HFF-Myc (cell line): ENCODE results near the gene ARRDC1.

ENCODE experiments used
- DNase-seq: peaks from one replicate; pipeline ENCODE4 v3.0.0-alpha.2; 2011; ENCODE audit warnings: low read depth; ENCODE audit errors: extremely low read depth
- H3K4me3 ChIP-seq: replicated peaks from 2 replicates; pipeline ENCODE4 v1.5.1; 2011; ENCODE audit warnings: low read depth, mild to moderate bottlenecking, control low read depth, low read length
- TF ChIP-seq, protein P1 (sequence below): IDR thresholded peaks from 2 replicates; pipeline ENCODE4 v1.5.1; 2012; ENCODE audit warnings: mild to moderate bottlenecking, low read depth, low read length, control low read depth; ENCODE audit errors: missing control alignments

ARRDC1 gene

DNA sequence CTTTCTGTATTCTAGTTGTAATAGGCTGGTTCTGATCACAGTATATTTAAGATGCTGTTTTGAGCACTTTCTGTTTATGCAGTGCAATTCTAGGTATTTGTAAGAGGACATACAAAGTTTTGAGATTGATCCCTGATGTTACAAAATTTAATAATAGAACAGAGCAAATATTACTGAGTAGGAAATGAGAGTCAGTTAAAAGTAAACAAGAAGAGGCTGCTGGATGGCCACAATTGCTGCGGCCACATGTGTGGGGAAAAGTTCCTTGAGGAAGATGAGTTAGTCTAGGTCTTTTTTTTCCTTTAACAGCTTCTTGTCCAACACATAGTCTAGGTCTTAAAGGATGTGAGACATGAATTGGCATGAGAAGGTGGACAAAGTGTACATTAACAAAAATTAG is 24.6 kb downstream of the ARRDC1 start:
- DNase-seq = no peak
- TF ChIP-seq, protein P1, sequence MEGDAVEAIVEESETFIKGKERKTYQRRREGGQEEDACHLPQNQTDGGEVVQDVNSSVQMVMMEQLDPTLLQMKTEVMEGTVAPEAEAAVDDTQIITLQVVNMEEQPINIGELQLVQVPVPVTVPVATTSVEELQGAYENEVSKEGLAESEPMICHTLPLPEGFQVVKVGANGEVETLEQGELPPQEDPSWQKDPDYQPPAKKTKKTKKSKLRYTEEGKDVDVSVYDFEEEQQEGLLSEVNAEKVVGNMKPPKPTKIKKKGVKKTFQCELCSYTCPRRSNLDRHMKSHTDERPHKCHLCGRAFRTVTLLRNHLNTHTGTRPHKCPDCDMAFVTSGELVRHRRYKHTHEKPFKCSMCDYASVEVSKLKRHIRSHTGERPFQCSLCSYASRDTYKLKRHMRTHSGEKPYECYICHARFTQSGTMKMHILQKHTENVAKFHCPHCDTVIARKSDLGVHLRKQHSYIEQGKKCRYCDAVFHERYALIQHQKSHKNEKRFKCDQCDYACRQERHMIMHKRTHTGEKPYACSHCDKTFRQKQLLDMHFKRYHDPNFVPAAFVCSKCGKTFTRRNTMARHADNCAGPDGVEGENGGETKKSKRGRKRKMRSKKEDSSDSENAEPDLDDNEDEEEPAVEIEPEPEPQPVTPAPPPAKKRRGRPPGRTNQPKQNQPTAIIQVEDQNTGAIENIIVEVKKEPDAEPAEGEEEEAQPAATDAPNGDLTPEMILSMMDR = no peak
- H3K4me3 ChIP-seq = no peak overlapping the region

DNA sequence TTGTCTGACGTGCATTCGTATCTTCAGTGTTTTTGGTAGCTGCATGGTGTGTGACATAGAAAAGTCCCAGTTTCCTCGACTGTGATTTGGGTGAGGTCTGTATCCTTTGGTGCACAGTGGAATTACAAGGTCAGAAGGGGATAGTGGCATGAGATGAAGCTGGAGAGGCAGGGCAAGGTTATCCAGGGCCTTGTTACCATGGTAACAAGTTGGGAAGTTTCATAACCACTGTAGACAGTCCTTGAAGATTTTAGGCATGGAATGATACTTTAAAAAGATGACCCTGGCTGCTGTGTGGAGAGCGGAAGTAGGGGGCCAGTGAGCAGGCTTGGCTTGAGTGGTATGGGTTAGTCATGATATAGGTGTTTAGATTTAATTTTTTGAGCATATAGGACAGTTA is 25.2 kb downstream of the ARRDC1 start:
- TF ChIP-seq, protein P1 = no peak
- no peak overlapping the region for H3K4me3 ChIP-seq
- no peak for DNase-seq

DNA sequence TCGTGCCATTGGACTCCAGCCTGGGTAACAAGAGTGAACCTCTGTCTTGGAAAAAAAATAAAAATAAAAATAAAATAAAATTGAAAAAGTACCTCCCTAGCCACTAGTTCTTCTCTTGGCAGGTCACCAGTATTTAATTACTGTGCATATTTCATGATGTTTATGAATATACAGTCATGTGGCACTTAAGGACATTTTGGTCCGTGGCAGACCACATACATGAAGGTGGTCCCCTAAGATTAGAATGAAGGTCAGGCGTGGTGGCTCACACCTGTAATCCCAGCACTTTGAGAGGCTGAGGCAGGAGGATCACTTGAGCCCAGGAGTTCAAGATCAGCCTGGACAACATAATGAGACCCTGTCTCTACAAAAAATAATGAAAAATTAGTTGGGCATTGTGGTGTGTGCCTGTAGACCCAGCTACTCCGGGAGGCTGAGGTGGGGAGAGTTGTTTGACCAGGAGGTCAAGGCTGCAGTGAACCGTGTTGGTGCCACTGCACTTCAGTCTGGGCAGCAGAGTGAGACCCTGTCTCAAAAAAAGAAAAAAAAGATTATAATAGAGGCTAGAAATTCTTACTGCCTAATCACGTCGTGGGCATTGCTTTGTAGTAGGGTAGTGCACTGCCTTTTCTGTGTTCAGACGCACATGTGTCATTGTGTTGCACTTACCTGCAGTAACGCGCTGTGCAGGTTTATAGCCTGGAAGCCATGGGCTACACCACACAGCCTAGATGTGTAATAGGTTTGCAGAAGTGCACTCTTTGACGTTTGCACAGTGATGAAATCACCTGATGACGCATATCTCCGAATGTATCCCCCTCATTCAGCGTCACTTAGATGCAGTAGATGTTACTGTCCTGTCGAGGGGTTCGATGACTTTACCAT is 26.1 kb downstream of the ARRDC1 start:
- no peak for DNase-seq
- no peak overlapping the region for H3K4me3 ChIP-seq
- TF ChIP-seq, protein P1 = no peak

DNA sequence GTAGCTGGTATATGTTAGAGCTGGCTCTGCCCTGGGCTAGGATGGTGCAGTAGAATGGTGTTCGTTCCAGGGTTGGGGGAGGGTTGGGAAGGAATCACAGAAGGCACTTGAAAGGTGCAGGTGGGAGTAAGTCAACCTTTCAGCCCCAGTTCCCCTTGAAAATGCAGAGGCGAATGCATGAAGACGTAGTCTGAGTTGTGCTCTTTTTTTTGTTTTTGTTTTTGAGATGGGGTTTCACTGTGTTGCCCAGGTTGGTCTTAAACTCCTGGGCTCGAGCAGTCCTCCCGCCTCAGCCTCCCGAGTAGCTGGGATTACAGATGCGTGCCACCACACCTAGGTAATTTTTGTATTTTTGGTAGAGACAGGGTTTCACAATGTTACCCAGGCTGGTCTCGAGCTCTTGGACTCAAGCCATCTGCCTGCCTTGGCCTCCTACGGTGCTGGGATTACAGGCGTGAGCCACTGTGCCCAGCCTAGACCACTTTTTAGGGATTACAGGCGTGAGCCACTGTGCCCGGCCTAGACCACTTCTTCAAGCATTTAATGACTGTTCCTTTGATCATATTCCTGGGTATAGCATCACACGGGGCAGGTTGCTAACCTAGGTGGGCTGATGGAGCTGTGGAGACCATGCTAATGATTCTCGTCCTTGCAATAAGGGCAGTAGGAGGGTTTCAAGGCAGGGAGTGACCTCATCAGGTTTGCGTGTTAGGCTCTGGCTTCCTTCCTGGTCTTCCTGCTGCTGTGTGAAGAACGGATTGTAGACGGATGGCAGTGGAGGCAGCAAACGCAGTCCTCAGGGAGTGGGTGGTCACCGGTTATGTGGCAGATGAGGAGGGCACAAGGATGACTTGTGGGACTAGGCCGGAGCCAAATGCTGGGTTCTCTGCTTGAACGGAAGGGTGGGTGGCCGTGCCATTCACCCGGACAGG is 27.0 kb downstream of the ARRDC1 start:
- no peak for DNase-seq
- H3K4me3 ChIP-seq = no peak overlapping the region
- TF ChIP-seq, protein P1 = no peak

DNA sequence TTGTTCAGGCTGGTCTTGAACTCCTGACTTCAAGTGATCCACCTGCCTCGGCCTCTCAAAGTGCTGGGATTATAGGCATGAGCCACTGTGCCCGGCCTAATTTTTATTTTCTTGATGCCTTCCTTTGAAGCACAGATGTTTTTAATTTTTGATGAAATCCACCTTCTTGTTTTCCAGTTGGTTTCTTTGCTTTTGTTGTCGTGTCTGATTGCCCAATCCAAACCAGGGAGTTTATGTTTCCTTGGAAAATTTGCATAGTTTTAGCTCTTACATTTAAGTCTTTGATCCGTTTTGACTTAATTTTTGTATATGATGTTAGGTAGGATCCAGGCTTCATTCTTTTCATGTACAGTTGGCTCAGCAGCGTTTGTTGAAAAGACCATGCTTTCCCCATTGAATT is 28.5 kb downstream of the ARRDC1 start:
- no peak for DNase-seq
- TF ChIP-seq, protein P1 = no peak
- H3K4me3 ChIP-seq = no peak overlapping the region

DNA sequence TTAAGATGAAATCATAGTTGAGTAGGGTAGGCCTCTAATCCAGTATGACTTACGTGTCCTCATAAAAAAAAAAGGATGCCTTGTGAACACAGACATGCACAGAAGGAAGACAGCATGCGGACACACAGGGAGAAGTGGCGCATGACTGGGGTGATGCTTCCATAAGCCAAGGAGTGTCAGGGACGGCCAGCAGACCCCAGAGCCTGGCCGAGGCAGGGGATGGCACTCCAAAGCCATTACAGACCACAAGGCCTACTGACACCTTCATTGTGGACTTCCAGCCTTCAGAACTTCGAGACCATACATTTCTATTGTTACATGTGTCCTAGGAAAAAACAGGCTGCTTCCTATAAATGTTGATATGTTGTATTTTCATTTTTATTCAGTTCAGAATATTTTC is 33.2 kb downstream of the ARRDC1 start:
- TF ChIP-seq, protein P1 = no peak
- no peak overlapping the region for H3K4me3 ChIP-seq
- no peak for DNase-seq
